Vagina (tissue), 2 donors: ENCODE results near the gene CRYGC. TPM values are rescaled to one million over a fixed set of nuclear protein-coding genes. Genes with fewer than 3 reads are reported as not detected.
"Not testable (repeated sequence)": the region's sequence is repeated elsewhere in the genome, so short reads cannot be mapped to it uniquely, and the experiment has no call there.

Experiments used
- DNase-seq, 2 donors: peaks; one replicate each; pipeline ENCODE4 v3.0.0-alpha.2; 2017; ENCODE audit errors: extremely low spot score in 2 of 2
- H3K27ac ChIP-seq: fragments of 200-600 bp; sonication (generic); one replicate; pipeline ENCODE4 v1.5.1; 2019
- H3K27me3 ChIP-seq: fragments of 200-600 bp; sonication (generic); one replicate; pipeline ENCODE4 v1.5.1; 2019
- H3K36me3 ChIP-seq, 2 donors: fragments of 200-600 bp; sonication (generic); one replicate each; pipeline ENCODE4 v1.5.1; 2017 to 2019
- H3K4me1 ChIP-seq: fragments of 200-600 bp; sonication (generic); one replicate; pipeline ENCODE4 v1.5.1; 2019
- H3K4me3 ChIP-seq, 2 donors: fragments of 200-600 bp; sonication (generic); 1 replicate in 1 of 2; 2 replicates in 1 of 2; pipeline ENCODE4 v1.5.1; 2016 to 2019
- H3K9me3 ChIP-seq: fragments of 200-600 bp; sonication (generic); one replicate; pipeline ENCODE4 v1.5.1; 2019
- CTCF ChIP-seq, 3 experiments: fragments of 450-650 bp in 2 of 3; fragments of 200-600 bp in 1 of 3; sonication (generic) in 1 of 3; IDR thresholded peaks; one replicate each; pipeline ENCODE4 v1.5.1; 2017 to 2019; ENCODE audit warnings: antibody characterized with exemption in 3 of 3, mild to moderate bottlenecking in 2 of 3, moderate library complexity in 2 of 3
- POLR2A ChIP-seq, 2 donors: fragments of 450-650 bp; IDR thresholded peaks; one replicate each; pipeline ENCODE4 v1.6.1; 2017; ENCODE audit warnings: antibody characterized with exemption in 2 of 2, mild to moderate bottlenecking in 2 of 2, moderate library complexity in 2 of 2
- POLR2AphosphoS5 ChIP-seq, 2 donors: sonication (generic); formaldehyde crosslinking; IDR thresholded peaks; one replicate each; pipeline ENCODE4 v1.9.0; 2017; ENCODE audit warnings: antibody characterized with exemption in 2 of 2, mild to moderate bottlenecking in 2 of 2, low read depth in 1 of 2; ENCODE audit not compliant: insufficient read depth in 1 of 2
- intact Hi-C: fragments of 100-400 bp; cut with DNase I; formaldehyde crosslinking; loops from one replicate; pipeline ENCODE4 v1.15.1; 2023
- total RNA-seq: library from RNA; depleted of rRNA; stranded (reverse); fragments of >200 nt; gene quantifications from one replicate; pipeline ENCODE4 v1.2.3, GENCODE V29; 2016

Gene CRYGC
- total RNA-seq, 1 donor from 2014 or later, result not detected

- Histone ChIP-seq H3K27ac (no peak overlapping the region), H3K4me3 (no peak overlapping the region), H3K36me3 (no peaks in the 10 kb centered on the region), H3K27me3 (no peaks in the 10 kb centered on the region), H3K4me1 (no peaks in the 10 kb centered on the region), H3K9me3 (no peaks in the 10 kb centered on the region)
- TF ChIP-seq POLR2A (IDR thresholded peaks at IDR 0.05) (no peak), POLR2AphosphoS5 (IDR thresholded peaks at IDR 0.05; ENCODE audit: insufficient read depth in 1 of 2, low read depth in 1 of 2) (no peak), CTCF (IDR thresholded peaks at IDR 0.05) (no peak)
- DNase-seq, result no peak
- intact Hi-C loops, result no loop called here
Observed at GRCh38 chr2:208139447-208139846, 9.8 kb upstream of the CRYGC start.

GRCh38 chr2:208138334-208138733, 8.7 kb upstream of the CRYGC start:
- H3K27ac ChIP-seq, H3K9me3 ChIP-seq, intact Hi-C loops, H3K27me3 ChIP-seq, H3K36me3 ChIP-seq, H3K4me3 ChIP-seq, H3K4me1 ChIP-seq: not testable (repeated sequence)
- DNase-seq, result peak in 1 of 2 donors; percentile 18

- H3K4me3 ChIP-seq, result no peak overlapping the region
- no peaks in the 10 kb centered on the region for H3K36me3 ChIP-seq
- H3K27ac ChIP-seq, result no peak overlapping the region
- DNase-seq, result peak in 1 of 2 donors; percentile 69
- no peaks in the 10 kb centered on the region for H3K9me3 ChIP-seq
- H3K27me3 ChIP-seq, result no peaks in the 10 kb centered on the region
- H3K4me1 ChIP-seq, result no peaks in the 10 kb centered on the region
- intact Hi-C loops, result no loop called here
- TF ChIP-seq CTCF (IDR thresholded peaks at IDR 0.05), result no peak
Observed at GRCh38 chr2:208136716-208137094, 7.1 kb upstream of the CRYGC start.

- no peak for TF ChIP-seq POLR2AphosphoS5 (IDR thresholded peaks at IDR 0.05; ENCODE audit: insufficient read depth in 1 of 2, low read depth in 1 of 2)
- TF ChIP-seq POLR2A (IDR thresholded peaks at IDR 0.05), result no peak
- TF ChIP-seq CTCF (IDR thresholded peaks at IDR 0.05), result no peak
- no peaks in the 10 kb centered on the region for H3K36me3 ChIP-seq
- H3K9me3 ChIP-seq, result no peaks in the 10 kb centered on the region
- peak in 1 of 2 donors; percentile 62 for DNase-seq
- no peaks in the 10 kb centered on the region for H3K27me3 ChIP-seq
- no peaks in the 10 kb centered on the region for H3K4me1 ChIP-seq
- H3K4me3 ChIP-seq, result no peak overlapping the region
- intact Hi-C loops, result no loop called here
- H3K27ac ChIP-seq, result no peak overlapping the region
Observed at GRCh38 chr2:208135794-208136715, 6.4 kb upstream of the CRYGC start.

- Histone ChIP-seq H3K27me3 (no peaks in the 10 kb centered on the region), H3K4me3 (no peak overlapping the region), H3K4me1 (no peaks in the 10 kb centered on the region), H3K36me3 (no peaks in the 10 kb centered on the region), H3K27ac (no peak overlapping the region), H3K9me3 (no peaks in the 10 kb centered on the region)
- no peak for TF ChIP-seq CTCF (IDR thresholded peaks at IDR 0.05)
- TF ChIP-seq POLR2A (IDR thresholded peaks at IDR 0.05), result no peak
- no peak for TF ChIP-seq POLR2AphosphoS5 (IDR thresholded peaks at IDR 0.05; ENCODE audit: insufficient read depth in 1 of 2, low read depth in 1 of 2)
- intact Hi-C loops, result no loop called here
- peak in 1 of 2 donors; percentile 56 for DNase-seq
Observed at GRCh38 chr2:208134928-208135586, 5.4 kb upstream of the CRYGC start.
